Fibroblast of skin of back (primary cell): ENCODE results near the gene POLR1G.

Experiments used
- DNase-seq: peaks from one replicate; pipeline ENCODE4 v3.0.0-alpha.2; 2013

POLR1G gene

GRCh38 chr19:45446295-45446694 lies 39.9 kb downstream of the POLR1G start:
- peak; percentile 51 for DNase-seq

GRCh38 chr19:45446944-45447343 lies 40.5 kb downstream of the POLR1G start:
- no peak for DNase-seq

GRCh38 chr19:45448425-45448756 lies 41.9 kb downstream of the POLR1G start:
- no peak for DNase-seq

GRCh38 chr19:45448887-45449299 lies 42.4 kb downstream of the POLR1G start:
- DNase-seq: no peak

GRCh38 chr19:45450012-45450333 lies 43.5 kb downstream of the POLR1G start:
- DNase-seq: no peak

- peak; percentile 80 for DNase-seq
Observed at GRCh38 chr19:45451131-45451849, 44.8 kb downstream of the POLR1G start.

GRCh38 chr19:45451850-45452387 lies 45.5 kb downstream of the POLR1G start:
- DNase-seq: no peak

- peak; percentile 99 for DNase-seq
Observed at GRCh38 chr19:45455707-45456499, 49.5 kb downstream of the POLR1G start.

GRCh38 chr19:45456500-45456815 lies 50.0 kb downstream of the POLR1G start:
- DNase-seq: no peak

GRCh38 chr19:45457776-45458175 lies 51.3 kb downstream of the POLR1G start:
- DNase-seq: no peak
